Epithelial cell of proximal tubule (primary cell): Measurements from ENCODE around the gene PARD3B. TPM values are rescaled to one million over a fixed set of nuclear protein-coding genes. Genes with fewer than 3 reads are reported as not detected.

Source experiments
- DNase-seq: peaks from one replicate; pipeline ENCODE4 v3.0.0-alpha.2; 2011; ENCODE audit warnings: low read depth
- H3K4me3 ChIP-seq: 2 replicates; pipeline ENCODE4 v1.5.1; 2011; ENCODE audit warnings: low read depth, mild to moderate bottlenecking, low read length
- CTCF ChIP-seq: conservative IDR thresholded peaks from 2 replicates; pipeline ENCODE4 v1.5.1; 2012; ENCODE audit warnings: low read depth, mild to moderate bottlenecking, low read length
- total RNA-seq: library from RNA; depleted of rRNA; stranded (reverse); fragments of >200 nt; gene quantifications from 2 replicates; pipeline ENCODE4 v1.2.3, GENCODE V29; 2015

Gene PARD3B
- total RNA-seq, 1 donor from 2014 or later: 3.6 TPM

GRCh38 chr2:204713211-204713610, 167.9 kb downstream of the PARD3B start:
- TF ChIP-seq CTCF: no peak
- no peak overlapping the region for H3K4me3 ChIP-seq

GRCh38 chr2:204715361-204715760, 170.1 kb downstream of the PARD3B start:
- DNase-seq: no peak
- no peak overlapping the region for H3K4me3 ChIP-seq
- TF ChIP-seq CTCF: no peak

More at GRCh38 chr2:204713211-204713610, 167.9 kb downstream of the PARD3B start:
- DNase-seq: no peak

GRCh38 chr2:204717591-204717990, 172.3 kb downstream of the PARD3B start:
- H3K4me3 ChIP-seq: no peak overlapping the region
- no peak for TF ChIP-seq CTCF
- no peak for DNase-seq

GRCh38 chr2:204718607-204719006, 173.3 kb downstream of the PARD3B start:
- no peak for DNase-seq
- no peak for TF ChIP-seq CTCF
- H3K4me3 ChIP-seq: no peak overlapping the region

- no peak for TF ChIP-seq CTCF
- H3K4me3 ChIP-seq: no peak overlapping the region
- no peak for DNase-seq
Observed at GRCh38 chr2:204720874-204721273, 175.6 kb downstream of the PARD3B start.

- DNase-seq: no peak
- no peak for TF ChIP-seq CTCF
- no peak overlapping the region for H3K4me3 ChIP-seq
Observed at GRCh38 chr2:204722207-204722606, 176.9 kb downstream of the PARD3B start.

- no peak for DNase-seq
- no peak for TF ChIP-seq CTCF
Observed at GRCh38 chr2:204722691-204723090, 177.4 kb downstream of the PARD3B start.

More at GRCh38 chr2:204722691-204723090, 177.4 kb downstream of the PARD3B start:
- H3K4me3 ChIP-seq: no peak overlapping the region
